GM19438 (cell line): ENCODE data around the gene TNFRSF18.

ENCODE experiments used
- ATAC-seq: cut with Tn5 transposase; IDR thresholded peaks from one replicate; pipeline ENCODE4 v1.9.1; 2021; ENCODE audit warnings: low read depth; ENCODE audit not compliant: unreplicated experiment

TNFRSF18 gene

DNA sequence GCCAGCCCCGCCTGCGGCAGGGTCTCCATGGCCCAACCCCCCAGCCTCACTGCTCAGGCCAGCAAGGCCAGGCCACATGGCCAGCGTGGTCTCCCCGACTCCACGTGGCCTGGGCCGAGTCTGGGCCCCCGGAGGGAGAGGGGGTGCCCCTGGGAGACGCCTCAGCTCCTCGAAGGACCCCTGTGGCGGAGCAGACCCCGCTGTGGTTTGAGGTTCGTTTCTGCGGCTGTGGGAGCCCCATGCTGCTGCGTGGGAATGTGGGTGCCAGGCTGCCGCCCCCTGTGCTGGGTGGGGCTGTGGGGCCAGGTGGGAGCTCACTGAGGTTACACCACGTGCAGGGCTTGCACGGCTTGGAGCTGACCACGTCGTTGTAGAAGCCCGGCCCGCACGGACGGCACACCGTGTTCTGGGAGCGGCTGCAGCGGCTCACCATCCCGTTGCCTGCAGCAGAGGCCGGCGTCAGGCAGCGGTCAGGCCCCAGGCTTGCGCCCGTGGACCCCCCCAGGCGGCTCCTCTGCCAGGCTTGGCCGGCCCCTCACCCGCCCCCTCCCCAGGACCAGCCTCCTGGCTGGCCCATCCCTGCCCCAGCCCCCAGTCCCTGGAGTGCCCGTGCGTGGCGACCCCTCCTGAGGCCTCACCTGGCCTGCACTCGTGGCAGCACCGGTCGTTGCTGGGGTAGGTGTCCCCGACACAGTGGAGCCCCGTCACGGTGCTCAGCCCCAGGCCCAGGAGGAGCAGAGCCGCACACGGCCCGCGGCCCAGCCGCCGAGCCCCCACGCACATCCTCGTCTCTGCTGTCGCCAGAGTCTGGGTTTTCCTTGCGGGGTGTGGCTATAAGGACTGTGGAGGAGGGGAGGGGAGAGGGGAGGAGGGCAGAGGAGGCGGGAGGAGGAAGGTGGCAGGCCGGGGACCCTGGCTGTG is 7.2 kb upstream of the TNFRSF18 start, which contains the start of gene TNFRSF4:
Gene TNFRSF4, minus strand, starts transcription at position 809 of the 921 bp plus-strand sequence. Its CDS starts 26 bp downstream, at position 783.
- no peak for ATAC-seq

DNA sequence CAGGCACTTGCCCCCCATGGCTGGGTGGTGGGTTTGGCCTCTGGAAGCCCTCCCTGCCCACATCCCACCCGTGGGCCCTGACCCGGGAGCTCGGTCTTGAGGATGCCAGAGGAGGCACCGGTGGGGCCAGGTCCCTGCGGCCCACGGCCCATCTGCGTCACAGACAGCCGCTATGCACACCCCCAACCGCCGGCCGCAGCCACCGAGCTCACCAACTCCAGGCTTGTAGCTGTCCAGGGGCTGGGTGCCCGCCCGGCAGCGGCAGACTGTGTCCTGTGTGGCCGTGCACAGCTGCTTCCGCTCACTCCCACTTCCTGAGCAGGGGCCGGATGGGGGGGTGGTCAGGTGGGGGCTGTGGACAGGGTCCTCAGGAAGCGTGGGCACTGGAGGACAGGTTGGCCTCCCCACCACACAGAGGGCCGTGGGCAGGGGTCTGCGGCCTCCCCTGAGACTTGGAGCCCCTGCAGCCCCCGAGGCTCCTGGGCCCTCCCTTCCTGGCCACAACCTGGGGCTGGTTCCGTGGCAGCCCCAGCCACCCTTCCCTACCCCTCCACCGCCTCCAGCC is 6.5 kb upstream of the TNFRSF18 start:
- no peak for ATAC-seq

DNA sequence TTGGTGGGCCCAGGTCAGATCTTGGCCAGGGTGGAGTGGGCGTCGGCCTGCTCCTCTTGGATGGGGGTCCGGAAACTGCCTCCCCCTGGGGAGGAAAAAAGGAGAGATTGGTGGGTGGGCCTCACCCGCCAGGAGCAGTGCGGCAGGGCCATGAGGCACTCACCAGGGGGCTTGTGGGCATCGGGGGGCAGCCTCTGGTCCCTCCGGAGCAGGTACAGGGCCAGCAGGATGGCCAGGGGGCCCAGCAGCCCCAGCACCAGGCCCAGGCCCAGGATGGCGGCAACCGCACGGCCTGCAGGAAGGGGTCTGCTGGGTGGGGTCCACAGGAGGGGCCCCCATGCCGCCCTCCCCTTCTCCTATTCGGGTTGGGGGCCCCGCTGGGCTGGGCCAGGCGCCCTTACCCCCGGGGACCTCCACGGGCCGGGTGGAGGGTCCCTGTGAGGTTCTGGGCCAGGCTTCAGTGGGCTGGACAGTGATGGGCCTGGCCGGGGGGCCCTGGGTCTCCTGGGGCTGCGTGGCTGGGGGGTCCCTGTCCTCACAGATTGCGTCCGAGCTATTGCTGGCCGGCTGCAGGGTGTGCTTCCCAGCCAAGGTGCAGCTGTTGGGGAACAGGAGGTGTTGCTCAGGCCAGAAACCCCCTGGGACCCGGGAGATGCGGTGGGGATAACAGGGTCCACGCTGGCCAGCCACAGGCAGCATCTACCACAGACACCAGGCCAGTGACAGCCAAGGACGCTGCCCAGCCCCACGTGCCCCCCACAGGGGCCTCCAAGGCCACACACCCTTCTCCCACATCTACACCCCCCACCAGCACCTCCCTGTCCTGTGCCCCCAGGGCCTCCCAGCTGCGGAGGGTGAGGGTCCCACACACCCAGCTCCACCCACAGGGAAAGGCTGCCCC is 5.4 kb upstream of the TNFRSF18 start:
- no peak for ATAC-seq

DNA sequence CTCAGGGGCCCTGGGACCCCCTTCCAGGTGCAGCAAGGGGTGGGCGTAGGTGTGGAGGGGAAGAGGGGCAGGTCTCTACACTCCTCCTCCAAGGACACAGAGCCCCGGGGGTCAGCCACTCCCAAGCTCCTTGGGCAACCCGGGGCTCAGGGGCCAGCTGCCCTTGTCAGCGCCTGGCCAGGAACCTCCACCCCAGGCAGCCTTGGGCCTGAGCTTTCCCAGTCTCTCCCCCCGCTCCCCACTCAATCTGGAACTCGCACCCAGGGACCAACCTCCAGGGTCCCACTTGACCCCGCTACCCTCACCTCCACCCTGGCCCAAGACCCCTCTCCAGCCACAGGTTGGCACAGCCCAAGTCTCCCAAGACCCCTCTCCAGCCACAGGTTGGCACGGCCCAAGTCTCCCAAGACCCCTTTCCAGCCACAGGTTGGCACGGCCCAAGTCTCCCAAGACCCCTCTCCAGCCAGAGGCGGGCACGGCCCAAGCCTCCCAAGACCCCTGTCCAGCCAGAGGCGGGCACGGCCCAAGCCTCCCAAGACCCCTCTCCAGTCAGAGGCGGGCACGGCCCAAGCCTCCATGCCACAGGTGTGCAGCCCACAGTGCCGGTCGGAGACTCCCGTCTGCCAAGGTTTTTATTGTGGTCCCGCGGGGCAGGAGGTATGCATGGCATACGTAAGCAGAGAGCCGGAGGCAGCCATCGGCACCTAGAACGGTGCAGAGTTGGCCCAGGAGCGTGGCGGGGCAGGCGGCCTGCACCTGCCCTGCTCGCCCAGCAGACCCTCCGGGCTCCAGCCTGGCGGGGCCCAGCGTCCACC is 4.5 kb upstream of the TNFRSF18 start:
- ATAC-seq = no peak

DNA sequence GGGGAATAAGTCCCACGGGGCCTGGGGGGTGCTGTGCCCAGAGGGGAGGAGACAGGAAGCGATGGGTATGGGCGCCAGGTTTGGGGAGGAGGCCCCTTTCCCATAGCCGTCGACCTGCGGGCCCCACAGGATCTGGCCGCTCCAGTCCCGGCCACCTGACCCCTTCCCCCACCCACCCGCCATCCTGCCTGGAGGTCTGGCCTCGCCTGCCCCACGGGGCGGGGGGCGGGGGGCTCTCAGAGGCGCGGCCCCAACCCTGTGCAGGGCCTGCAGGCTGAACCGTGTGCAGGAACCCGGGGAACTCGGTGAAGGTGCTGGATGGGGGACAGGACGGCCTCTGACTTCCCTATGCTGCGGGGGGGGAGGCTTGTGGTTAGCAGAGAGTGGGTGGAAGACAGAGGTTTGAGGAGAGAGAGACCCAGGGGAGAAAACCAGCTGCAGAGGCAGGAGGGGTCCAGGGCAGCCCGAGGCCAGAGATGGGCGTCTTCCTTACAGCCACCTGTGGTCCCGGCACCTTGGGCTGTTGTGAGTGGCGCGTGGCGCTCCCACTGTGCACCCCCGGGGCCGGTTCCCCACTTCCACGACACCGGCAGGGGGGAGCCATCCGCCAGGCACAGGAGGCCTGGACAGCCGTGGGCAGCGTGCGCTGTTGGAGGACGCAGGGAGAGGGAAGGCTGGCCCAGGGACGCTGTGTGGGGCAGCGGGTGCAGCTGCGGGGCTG is 2.5 kb upstream of the TNFRSF18 start:
- no peak for ATAC-seq

DNA sequence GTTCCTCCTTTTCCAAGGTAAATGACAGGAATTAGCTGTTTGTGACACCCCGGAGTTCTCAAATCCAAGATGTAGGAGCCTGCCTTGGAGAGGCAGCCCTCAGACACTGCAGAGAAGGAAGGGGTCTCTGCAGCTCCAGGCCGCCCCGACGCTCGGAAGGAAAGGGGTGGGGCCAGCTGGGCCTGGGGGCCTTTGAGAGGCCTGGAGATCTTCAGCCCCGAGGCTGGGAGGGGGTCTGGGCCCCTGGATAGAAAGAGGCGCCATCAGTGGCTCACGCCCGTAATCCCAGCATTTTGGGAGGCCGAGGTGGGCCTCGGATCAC is 1.1 kb upstream of the TNFRSF18 start:
- no peak for ATAC-seq

DNA sequence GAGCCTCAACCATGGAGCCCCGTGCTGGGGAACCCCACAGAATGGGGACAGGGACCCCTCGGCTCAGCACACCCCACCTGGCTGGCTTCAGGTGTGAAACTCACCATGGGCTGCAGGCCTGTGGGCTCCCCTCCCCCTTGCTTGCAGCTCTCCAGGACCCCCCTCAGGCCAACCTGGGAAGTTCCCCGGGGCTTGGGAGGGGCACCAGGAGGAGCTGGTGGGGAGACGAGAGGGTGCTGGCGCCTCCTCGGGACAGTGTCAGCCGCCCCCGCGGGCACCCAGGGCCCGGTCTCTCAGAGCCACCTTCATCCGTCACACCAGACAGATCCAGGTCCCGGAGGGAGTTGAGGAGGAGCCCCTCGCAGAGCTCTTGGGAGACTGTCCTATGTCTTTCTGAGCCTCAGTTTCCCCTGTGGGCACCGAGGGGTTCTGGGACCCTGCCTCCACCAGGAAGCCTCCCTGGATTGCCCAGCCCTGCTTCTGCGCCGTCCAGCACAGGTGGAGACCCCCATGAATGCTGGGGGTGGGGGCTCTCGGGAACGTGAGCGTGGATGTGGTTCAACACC is 657 bp upstream of the TNFRSF18 start:
- no peak for ATAC-seq

DNA sequence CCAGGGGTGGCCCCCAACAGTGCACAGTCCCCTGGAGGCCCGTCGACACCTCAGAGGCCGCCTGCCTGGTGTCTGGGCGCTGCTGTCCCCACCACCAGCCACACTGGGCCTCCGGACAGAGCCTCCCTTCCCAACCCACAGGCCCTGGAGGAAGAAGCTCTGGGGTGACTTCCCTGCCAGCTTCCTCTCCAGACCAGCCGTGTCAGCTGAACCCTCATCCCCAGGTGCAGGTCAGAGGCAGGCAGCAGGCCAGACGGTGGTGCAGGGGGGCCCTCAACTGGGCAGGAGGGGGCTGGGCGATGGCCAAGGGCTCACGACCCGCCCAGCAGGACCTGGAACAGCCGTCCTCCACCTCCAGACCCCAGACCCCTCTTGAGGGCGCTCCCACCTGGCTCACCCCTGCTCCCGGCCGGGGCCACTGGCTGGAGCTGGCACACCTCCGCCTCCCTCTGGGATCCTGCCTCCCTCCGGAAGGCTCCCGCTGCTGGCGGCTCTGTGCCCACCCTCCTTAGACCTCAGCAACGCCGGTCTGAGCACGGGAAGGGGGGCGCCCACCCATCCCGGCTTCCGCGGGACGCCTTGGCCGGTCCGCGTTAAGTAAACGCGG is 520 bp downstream of the TNFRSF18 start:
- no peak for ATAC-seq

DNA sequence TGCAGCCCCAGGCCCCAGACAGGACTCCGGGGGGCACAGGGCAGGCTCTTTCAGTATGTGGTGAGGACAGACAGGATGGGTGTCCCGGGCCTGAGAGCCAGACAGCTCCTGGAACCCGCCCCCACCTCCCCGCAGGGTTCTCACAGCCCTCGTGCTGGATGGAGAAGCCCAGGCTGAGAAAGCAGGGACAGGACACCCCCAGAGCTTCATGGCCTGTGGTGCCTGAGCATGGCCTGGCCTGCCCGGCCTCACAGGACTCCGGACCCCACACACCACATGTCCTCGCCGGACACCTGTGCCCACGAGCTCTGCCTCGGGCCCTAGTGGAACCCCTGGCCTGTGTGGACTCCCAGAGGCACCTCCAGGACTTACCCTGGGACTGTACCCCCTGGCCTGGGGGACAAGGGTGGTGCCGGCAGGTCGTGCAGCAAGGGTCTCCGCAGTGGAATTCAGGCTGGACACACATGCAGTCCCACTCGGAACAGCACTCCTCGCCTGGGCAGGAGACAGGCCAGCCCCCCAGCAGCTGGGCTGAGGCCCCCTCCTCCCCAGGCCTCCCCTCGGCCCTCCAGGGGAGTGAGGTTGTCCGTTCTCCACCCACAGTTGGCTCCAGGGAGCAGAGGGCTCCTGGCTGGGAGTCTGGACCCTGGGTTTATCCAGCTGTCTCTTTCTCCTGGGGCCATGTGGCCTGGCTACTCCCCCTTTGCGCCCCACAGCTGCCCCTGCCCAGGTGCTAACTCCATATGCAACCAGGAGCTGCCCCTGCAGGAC is 1.2 kb downstream of the TNFRSF18 start:
- no peak for ATAC-seq

DNA sequence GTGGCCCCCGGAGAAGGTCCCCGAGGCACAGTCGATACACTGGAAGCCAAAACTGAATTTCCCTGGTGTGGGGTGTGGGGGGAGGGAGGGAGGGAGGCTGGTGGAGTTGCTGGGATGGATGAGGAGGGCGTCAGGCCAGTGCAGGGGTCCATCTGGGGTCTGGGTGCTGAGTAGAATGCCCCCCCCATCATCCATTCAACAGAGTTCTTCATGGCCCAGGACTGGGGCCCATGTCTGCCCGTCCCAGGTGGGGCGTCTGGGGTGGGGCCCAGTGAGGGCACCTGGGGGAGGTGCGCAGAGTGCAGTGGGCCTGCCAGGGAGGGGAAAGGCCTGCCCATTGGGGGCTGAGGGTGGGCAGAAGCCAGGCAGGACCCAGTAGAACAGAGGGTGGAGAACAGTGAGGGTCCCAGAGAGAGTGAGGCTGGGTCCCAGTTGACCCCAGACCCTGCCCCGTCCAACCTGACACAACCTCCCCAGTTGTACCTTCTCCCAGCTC is 1.9 kb downstream of the TNFRSF18 start:
- no peak for ATAC-seq

DNA sequence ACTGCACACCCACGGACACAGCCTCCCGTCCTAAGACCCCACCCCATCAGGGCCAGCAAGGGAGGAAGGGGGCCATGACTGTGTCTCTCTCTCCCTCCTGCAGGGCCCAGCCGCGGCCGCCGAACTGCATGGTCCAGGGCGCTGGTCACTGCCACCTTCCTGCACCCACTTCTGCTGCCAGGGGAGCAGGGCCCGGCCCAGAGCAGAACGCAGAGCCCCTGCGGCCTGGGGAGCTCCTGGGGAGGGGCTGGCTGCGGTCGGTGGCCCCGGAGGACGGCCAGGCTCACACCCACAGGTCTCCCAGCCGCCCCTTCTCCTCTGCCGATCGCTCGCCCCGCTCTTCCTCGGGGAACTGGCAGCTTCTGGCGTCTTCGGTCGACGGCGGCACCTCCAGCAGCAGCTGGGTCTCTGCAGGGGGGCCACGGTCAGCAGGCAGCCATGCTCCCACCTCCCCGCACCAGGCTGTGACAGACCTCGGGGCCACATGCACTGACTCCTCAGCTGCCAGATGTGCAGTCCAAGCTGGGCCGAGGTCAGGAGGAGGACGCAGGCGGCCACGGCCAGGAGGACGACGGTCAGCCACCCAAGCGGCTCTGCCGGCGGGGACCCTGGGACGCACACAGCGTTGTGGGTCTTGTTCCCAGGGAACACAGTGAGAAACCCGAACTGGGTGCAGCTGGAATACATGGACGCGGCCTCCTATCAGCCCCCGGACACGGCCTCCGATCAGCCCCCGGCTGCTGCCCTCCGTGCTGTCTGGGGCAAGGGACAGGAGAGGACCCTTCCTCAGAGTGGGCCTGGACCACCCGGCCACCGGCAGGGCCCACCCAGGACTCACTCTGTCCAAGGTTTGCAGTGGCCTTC is 2.6 kb downstream of the TNFRSF18 start:
- no peak for ATAC-seq

DNA sequence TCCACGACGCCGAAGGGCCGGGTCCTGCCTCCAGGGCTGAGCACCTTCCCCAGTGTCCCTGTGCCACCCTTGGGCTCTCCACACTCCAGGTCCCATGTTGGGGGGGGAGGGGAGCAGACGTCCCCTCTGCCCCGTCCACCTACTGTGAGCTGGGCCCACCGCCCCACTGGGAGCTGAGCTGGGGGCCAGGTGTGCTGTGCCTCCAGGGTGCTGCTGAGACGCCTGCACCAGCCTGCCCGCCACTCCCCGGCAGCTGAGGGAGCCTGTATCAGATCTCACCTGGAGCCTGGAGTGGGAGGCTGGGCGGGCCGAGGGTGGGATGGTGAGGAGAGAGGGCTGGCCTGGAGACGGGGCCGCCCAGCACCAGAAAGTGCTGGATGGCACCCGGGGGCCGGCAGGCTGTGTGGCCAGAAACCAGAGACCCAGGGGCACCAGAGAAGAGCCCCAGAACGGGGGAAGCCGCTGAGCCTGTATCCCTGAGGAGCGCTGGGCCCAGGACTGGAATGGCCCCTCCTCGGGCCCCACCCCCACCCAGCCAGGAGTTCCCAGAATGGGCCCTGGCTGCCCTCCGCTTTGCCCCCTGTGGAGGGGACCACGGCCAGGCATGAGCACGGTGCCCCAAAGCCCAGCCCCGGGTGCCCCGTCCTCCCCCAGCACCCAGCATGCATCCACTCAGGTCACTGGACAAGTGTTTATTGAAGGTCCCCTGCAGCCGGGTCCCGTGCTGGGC is 3.4 kb downstream of the TNFRSF18 start:
- no peak for ATAC-seq

DNA sequence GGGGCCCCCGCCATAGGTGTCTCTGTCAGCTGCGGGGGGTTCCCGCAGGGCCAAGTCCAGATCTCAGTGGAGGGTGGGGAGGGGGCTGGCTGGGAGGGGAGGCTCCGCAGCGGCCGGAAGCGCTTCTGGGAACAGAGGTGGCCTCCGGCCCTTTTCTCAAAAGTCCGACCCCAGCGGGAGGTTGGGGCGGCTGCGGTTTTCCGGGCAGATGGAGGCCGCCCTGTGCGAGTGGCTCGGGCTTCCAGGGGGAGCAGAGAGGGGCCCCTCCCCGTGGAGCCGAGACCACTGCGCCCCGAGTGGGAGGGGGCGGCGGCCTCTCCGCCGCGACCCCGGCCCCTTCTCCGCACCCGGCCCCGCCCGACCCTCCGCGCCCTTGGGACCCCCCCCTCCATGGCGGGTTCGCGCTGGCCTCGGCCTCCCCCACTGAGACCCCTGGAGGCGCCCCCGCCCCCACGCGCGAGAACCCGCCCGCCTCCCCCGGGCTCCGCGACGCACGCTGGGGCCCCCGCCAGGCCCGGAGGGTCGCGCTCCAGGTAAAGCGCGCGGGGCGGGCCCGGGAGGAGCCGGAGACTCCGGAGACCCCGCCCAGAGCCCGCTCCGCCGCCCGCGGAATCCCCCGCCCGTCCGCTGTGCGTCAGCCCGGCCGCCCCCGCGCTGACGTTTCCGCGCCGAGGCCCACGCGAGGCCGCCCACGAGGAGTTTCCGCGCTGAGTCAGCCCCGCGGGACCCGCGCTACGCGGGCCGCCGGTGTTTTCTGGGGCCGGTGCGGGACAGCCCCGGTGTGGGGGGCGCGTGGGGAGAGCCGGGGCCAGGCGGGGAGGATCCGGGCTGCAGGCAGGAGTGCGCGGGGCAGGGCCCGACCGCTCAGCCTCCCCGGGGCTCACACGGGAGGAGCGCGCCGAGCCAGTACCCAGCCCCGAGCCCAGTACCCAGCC is 5.2 kb downstream of the TNFRSF18 start:
- ATAC-seq = no peak

DNA sequence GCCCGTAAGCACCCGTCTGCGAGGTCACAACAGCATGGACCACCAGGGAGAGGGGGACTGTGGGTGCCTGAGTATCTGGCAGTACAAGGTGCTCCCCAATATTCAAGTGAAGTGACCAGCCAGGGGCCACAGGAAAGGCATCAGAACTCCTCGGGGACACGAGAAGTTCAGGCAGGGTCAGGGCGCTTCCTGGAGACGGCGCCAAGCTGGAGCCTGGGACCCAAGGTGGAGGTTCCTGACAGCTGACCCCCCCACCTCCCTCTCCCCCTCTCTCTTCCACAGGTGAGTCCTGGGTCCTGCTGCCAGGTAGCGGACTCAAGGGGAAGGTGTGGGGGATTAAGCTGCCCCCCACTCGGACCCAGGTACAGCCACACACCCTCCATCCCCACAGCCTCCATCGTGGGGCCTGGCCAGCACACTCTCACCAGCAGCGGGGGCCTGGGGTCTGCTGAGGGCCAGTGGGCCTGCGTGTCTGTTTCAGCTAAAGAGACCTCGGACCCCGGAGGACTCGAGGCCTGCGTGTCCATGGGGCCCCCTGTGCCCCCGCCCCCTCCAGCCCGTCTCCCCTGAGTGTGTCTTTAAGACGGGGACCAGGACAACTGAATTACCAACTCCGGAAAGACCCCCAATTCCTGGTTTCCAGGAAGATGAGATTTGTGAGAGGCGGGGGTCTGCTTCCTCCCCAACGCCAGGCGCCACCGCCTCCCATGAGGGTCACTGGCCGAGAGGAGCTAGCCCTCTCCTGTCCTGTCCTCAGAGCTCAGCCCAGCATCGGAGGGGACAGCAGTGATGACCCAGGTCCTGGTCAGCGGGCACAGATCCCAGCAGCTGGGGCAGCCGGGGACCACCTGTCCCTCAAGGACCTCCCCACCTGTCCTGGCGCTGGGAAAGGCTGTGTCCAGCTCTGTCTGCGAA is 6.2 kb downstream of the TNFRSF18 start:
- ATAC-seq = no peak
